Neural crest cell (in vitro differentiated cells): Measurements from ENCODE around the gene SNAPC1. TPM values are rescaled to one million over a fixed set of nuclear protein-coding genes. Genes with fewer than 3 reads are reported as not detected.

Experiments used
- DNase-seq: peaks from one replicate; pipeline ENCODE4 v3.0.0; 2021; ENCODE audit warnings: low read depth, mixed read lengths, low spot score
- H3K27ac Mint-ChIP-seq: one replicate; pipeline ENCODE4 v1.8.0; 2021; ENCODE audit warnings: mild to moderate bottlenecking, mixed read lengths; ENCODE audit not compliant: unreplicated experiment
- H3K27me3 Mint-ChIP-seq: 2 replicates; pipeline ENCODE4 v1.8.0; 2021; ENCODE audit warnings: low read depth, mild to moderate bottlenecking, mixed read lengths
- H3K36me3 Mint-ChIP-seq: 2 replicates; pipeline ENCODE4 v1.8.0; 2021; ENCODE audit warnings: low read depth, mild to moderate bottlenecking, mixed read lengths
- H3K4me1 Mint-ChIP-seq: 2 replicates; pipeline ENCODE4 v1.8.0; 2021; ENCODE audit warnings: mixed read lengths
- H3K4me3 Mint-ChIP-seq: one replicate; pipeline ENCODE4 v1.8.0; 2021; ENCODE audit warnings: mild to moderate bottlenecking, mixed read lengths
- H3K9me3 Mint-ChIP-seq: 2 replicates; pipeline ENCODE4 v1.8.0; 2021; ENCODE audit warnings: mixed read lengths
- long read RNA-seq: library from polyadenylated mRNA; unstranded; transcript quantifications from one replicate; pipeline ENCODE4 v2.0.0, GENCODE V29; 2020
- total RNA-seq: library from RNA; stranded (reverse); gene quantifications from 2 replicates; pipeline ENCODE4 v1.2.1, GENCODE V29; 2021
- TF ChIP-seq, protein P1 (sequence below): fragments of 200-600 bp; sonication (generic); conservative IDR thresholded peaks from 2 replicates; pipeline ENCODE4 v1.5.0; 2021; ENCODE audit warnings: antibody characterized with exemption, mild to moderate bottlenecking

Gene SNAPC1, protein sequence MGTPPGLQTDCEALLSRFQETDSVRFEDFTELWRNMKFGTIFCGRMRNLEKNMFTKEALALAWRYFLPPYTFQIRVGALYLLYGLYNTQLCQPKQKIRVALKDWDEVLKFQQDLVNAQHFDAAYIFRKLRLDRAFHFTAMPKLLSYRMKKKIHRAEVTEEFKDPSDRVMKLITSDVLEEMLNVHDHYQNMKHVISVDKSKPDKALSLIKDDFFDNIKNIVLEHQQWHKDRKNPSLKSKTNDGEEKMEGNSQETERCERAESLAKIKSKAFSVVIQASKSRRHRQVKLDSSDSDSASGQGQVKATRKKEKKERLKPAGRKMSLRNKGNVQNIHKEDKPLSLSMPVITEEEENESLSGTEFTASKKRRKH
- total RNA-seq = 5.9 and 6.2 TPM in 2 replicates
- long read RNA-seq, transcript SNAPC1-201 (10 exons, 2,656 nt) = major isoform, 13 of 16 reads
- long read RNA-seq, partial matches to known transcripts = 2 of 16 reads
- long read RNA-seq, other reads (novel, unspliced or antisense) = 1 of 16 reads

DNA sequence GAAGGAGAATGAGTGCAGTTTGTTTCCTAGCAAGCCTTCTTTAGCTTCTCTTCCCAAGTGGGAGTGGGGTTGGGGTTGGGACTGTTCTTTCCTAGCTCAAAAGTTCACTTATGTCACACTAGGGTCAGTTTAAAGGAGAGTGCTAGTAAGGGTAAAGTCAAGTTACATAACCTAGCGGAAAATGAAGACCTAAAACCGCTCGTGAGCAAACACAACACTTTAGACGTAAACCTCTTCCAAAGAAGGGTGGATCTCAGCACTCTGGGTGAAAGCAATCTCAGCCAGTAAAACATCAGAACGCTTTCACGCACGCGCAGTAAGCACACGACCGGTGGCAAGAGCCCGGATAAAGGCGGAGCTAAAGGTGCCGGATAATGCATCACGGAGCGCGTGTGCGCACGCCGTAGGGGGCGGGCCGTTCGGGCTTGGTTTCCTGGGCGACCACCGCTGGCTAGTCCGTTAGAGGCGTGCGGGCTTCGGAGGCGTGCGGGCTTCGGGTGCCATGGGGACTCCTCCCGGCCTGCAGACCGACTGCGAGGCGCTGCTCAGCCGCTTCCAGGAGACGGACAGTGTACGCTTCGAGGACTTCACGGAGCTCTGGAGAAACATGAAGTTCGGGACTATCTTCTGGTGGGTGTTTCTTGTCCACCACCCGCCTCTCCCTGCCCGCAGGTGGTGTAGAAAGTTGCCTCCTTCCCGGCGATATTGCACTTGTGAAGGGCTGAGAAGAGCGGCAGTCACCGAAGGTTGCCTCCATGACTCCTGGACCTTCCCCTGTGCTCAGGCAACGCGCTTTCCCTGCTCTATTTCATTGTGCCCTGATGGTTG, at the start of gene SNAPC1:
Gene SNAPC1, plus strand, starts transcription at position 462 of the 828 bp plus-strand sequence. Its CDS starts 41 bp downstream, at position 503.
- peak within 1 kb of the TSS; percentile 98 for H3K27ac Mint-ChIP-seq

GRCh38 chr14:61713724-61714437, 48.3 kb upstream of the SNAPC1 start:
- no peaks in the 10 kb centered on the region for H3K36me3 Mint-ChIP-seq
- H3K27me3 Mint-ChIP-seq = no peaks in the 10 kb centered on the region
- no peak overlapping the region for H3K27ac Mint-ChIP-seq
- H3K9me3 Mint-ChIP-seq = no peaks in the 10 kb centered on the region
- peaks cover 35% of the 10 kb centered on the region for H3K4me1 Mint-ChIP-seq
- H3K4me3 Mint-ChIP-seq = no peak overlapping the region
- TF ChIP-seq, protein P1, sequence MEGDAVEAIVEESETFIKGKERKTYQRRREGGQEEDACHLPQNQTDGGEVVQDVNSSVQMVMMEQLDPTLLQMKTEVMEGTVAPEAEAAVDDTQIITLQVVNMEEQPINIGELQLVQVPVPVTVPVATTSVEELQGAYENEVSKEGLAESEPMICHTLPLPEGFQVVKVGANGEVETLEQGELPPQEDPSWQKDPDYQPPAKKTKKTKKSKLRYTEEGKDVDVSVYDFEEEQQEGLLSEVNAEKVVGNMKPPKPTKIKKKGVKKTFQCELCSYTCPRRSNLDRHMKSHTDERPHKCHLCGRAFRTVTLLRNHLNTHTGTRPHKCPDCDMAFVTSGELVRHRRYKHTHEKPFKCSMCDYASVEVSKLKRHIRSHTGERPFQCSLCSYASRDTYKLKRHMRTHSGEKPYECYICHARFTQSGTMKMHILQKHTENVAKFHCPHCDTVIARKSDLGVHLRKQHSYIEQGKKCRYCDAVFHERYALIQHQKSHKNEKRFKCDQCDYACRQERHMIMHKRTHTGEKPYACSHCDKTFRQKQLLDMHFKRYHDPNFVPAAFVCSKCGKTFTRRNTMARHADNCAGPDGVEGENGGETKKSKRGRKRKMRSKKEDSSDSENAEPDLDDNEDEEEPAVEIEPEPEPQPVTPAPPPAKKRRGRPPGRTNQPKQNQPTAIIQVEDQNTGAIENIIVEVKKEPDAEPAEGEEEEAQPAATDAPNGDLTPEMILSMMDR = no peak
- no peak for DNase-seq

More for the DNA sequence above, at the start of gene SNAPC1:
- TF ChIP-seq, protein P1 = no peak
- H3K27me3 Mint-ChIP-seq = no peaks in the 10 kb centered on the region
- peaks cover 54% of the 10 kb centered on the region for H3K4me1 Mint-ChIP-seq
- no peaks in the 10 kb centered on the region for H3K9me3 Mint-ChIP-seq
- peak within 1 kb of the TSS; percentile 99 for H3K4me3 Mint-ChIP-seq
- H3K36me3 Mint-ChIP-seq = no peaks in the 10 kb centered on the region
- peak; percentile 93 for DNase-seq

DNA sequence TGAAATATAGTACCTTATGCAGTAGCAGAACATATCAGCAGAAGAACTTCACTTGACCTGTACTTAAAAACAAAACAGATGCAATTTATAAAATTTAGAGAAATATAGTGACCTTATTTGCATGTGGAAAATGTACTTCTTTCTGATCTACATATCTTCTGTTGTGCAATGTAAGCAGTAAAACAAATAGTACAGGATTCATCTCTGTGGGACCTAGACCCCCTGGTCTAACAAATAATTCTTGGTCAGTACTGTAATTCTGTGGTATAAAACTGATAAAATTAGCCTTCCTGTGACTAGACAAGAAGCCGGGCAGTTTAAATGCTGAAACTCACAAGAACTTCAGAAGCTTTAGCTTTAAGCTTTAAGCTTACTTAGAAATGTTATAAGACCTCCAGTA, 45.3 kb upstream of the SNAPC1 start:
- H3K4me3 Mint-ChIP-seq = no peak overlapping the region
- H3K9me3 Mint-ChIP-seq = no peaks in the 10 kb centered on the region
- no peak overlapping the region for H3K27ac Mint-ChIP-seq
- H3K4me1 Mint-ChIP-seq = peaks cover 22% of the 10 kb centered on the region
- no peaks in the 10 kb centered on the region for H3K27me3 Mint-ChIP-seq
- H3K36me3 Mint-ChIP-seq = no peaks in the 10 kb centered on the region
- no peak for DNase-seq
- TF ChIP-seq, protein P1 = no peak

- Mint-ChIP-seq H3K4me3 (no peak overlapping the region), H3K4me1 (peaks cover 11% of the 10 kb centered on the region), H3K27ac (no peak overlapping the region), H3K36me3 (no peaks in the 10 kb centered on the region), H3K27me3 (no peaks in the 10 kb centered on the region), H3K9me3 (no peaks in the 10 kb centered on the region)
- DNase-seq = no peak
- TF ChIP-seq, protein P1 = no peak
These were observed 44.2 kb upstream of the SNAPC1 start for GRCh38 chr14:61718039-61718438.
